Loucy (cell line): ENCODE results near the gene MAN1A2.

Experiments used
- EZH2phosphoT487 ChIP-seq: fragments of 200-600 bp; IDR thresholded peaks from 2 replicates; pipeline ENCODE4 v1.6.1; 2018; ENCODE audit warnings: antibody characterized with exemption, mild to moderate bottlenecking, moderate library complexity, borderline replicate concordance
- TF ChIP-seq, protein P1 (sequence below): fragments of 200-600 bp; sonication (generic); conservative IDR thresholded peaks from 2 replicates; pipeline ENCODE4 v1.5.1; 2014; ENCODE audit warnings: mild to moderate bottlenecking, antibody characterized with exemption, low read length

DNA sequence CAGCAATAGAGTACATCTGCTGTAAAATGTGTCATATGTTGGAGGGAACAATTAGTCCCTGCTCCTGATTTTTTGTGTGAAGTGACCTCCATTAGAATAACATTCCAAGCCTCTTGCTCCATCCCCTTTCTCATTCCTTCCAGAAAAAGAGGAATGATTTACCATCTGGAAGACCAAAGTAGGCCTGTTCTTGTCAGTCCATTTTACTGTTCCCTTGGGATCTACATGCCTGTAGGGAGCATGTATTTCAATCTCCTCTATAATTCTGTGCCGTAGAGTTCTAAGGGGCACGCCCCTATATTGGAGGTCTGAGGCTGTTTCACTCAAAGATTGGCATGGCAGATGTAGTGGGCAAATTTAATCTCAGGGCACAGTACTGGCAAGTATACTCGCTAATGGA is 48.8 kb upstream of the MAN1A2 start:
- TF ChIP-seq, protein P1, sequence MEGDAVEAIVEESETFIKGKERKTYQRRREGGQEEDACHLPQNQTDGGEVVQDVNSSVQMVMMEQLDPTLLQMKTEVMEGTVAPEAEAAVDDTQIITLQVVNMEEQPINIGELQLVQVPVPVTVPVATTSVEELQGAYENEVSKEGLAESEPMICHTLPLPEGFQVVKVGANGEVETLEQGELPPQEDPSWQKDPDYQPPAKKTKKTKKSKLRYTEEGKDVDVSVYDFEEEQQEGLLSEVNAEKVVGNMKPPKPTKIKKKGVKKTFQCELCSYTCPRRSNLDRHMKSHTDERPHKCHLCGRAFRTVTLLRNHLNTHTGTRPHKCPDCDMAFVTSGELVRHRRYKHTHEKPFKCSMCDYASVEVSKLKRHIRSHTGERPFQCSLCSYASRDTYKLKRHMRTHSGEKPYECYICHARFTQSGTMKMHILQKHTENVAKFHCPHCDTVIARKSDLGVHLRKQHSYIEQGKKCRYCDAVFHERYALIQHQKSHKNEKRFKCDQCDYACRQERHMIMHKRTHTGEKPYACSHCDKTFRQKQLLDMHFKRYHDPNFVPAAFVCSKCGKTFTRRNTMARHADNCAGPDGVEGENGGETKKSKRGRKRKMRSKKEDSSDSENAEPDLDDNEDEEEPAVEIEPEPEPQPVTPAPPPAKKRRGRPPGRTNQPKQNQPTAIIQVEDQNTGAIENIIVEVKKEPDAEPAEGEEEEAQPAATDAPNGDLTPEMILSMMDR, result no peak
- TF ChIP-seq EZH2phosphoT487, result no peak
